Dermis blood vessel endothelial cell (primary cell): Measurements from ENCODE around the gene SGSM1. TPM values are rescaled to one million over a fixed set of nuclear protein-coding genes. Genes with fewer than 3 reads are reported as not detected.
A peak's percentile ranks its signal among the peaks of the same experiment; 100 is the strongest.

Experiments
- DNase-seq: peaks from one replicate; pipeline ENCODE4 v3.0.0; 2010
- total RNA-seq: library from RNA; depleted of rRNA; stranded (reverse); fragments of >200 nt; gene quantifications from 2 replicates; pipeline ENCODE4 v1.2.3, GENCODE V29; 2014

The SGSM1 gene, protein sequence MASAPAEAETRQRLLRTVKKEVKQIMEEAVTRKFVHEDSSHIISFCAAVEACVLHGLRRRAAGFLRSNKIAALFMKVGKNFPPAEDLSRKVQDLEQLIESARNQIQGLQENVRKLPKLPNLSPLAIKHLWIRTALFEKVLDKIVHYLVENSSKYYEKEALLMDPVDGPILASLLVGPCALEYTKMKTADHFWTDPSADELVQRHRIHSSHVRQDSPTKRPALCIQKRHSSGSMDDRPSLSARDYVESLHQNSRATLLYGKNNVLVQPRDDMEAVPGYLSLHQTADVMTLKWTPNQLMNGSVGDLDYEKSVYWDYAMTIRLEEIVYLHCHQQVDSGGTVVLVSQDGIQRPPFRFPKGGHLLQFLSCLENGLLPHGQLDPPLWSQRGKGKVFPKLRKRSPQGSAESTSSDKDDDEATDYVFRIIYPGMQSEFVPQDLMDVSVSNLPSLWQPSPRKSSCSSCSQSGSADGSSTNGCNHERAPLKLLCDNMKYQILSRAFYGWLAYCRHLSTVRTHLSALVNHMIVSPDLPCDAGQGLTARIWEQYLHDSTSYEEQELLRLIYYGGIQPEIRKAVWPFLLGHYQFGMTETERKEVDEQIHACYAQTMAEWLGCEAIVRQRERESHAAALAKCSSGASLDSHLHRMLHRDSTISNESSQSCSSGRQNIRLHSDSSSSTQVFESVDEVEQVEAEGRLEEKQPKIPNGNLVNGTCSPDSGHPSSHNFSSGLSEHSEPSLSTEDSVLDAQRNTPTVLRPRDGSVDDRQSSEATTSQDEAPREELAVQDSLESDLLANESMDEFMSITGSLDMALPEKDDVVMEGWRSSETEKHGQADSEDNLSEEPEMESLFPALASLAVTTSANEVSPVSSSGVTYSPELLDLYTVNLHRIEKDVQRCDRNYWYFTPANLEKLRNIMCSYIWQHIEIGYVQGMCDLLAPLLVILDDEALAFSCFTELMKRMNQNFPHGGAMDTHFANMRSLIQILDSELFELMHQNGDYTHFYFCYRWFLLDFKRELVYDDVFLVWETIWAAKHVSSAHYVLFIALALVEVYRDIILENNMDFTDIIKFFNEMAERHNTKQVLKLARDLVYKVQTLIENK
- total RNA-seq: 4.1 and 7.2 TPM in 2 replicates

DNA sequence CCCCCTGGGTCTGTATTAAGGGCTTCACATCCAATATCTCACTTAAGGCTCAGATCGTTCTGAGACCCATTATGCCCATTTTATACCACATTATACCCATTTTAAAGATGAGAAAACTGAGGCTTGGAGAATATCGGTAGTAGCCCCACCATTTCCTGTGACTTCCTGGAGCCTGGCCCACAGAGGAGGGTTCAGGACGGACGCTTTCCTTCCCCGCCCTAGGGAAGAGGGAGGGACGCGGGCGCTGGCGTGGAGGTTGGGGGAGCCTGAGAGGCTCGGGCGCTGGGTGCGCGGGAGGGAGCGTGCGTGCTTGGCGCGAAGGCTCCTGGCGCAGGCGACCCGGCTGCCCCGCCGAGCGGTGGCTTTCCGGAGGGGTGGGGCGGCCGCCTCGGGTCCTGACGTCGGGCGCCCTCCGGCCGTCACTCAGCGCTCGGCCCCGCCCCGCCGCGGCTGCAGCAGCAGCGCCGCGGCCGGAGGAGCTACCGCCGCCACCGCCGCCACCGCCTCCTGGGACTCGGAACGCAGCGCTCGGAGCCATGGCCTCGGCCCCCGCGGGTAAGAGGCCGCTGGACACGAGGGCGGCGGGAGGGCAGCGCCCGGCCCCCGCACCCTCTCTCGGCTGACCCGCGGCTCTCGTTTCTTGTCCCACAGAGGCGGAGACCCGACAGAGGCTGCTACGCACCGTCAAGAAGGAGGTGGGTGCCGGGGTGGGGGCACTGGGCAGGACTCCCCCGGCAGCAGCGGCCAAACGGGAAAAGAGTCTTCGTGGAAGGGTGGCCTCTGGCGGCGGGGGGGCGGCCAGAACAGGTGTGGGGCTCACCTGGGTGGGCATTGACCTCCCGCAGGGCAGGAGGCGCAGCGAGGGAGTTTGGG, at the start of gene SGSM1:
SGSM1 (plus strand) TSS at position 422 of the 873 bp plus-strand sequence; CDS start at position 537, 115 bp downstream.
- peak; percentile 72 for DNase-seq

- peak; percentile 81 for DNase-seq
Measured at GRCh38 chr22:24758164-24758799, 47.7 kb upstream of the SGSM1 start.

DNA sequence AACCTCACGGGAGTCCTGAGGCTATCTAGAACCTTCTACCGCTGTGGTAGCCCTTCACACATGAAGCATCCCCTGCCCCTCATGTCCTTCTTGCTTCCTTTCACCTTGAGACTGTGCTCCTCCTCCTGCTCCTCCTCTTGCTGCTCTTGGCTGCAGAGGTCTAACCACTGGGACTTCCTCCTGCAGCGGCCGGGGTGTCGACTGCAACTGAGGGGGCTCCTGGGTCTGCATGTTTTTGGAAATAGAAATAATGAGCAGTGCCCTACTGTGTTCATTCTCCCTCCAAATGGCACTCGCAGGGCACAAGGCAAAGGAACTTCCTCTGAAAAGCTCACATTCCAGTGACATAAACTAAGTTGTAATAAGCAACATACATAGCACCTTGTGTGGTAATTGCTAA, 46.2 kb upstream of the SGSM1 start:
- no peak for DNase-seq

GRCh38 chr22:24760708-24761306, 45.2 kb upstream of the SGSM1 start:
- DNase-seq: peak; percentile 53

GRCh38 chr22:24761888-24762675, 43.9 kb upstream of the SGSM1 start:
- DNase-seq: peak; percentile 62

- DNase-seq: no peak
Measured at GRCh38 chr22:24763872-24764485, 42.0 kb upstream of the SGSM1 start.

DNA sequence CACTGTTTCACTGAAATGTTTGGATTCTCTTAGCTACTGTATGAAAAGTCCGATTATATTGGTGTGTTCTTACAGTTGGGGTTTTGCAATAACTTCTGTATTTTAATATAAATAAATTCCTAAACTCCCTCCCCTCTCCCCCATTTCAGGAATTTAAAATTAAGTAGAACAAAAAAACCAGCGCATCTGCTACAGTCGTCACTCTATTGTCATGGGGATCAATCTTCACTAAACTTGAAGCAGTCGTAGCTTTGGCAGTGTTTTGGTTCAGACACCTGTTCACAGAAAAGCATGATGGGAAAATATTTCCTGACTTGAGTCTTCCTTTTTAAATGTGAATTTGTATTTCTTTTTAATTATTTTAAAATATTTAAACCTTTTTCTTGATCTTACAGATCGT, 40.8 kb upstream of the SGSM1 start:
- DNase-seq: no peak

- DNase-seq: peak; percentile 71
Measured at GRCh38 chr22:24768537-24769374, 37.3 kb upstream of the SGSM1 start.

GRCh38 chr22:24772493-24773220, 33.4 kb upstream of the SGSM1 start:
- DNase-seq: peak; percentile 74

GRCh38 chr22:24775769-24776492, 30.1 kb upstream of the SGSM1 start:
- DNase-seq: no peak

- DNase-seq: no peak
Measured at GRCh38 chr22:24776525-24776924, 29.5 kb upstream of the SGSM1 start.

GRCh38 chr22:24789516-24789915, 16.5 kb upstream of the SGSM1 start:
- DNase-seq: no peak

DNA sequence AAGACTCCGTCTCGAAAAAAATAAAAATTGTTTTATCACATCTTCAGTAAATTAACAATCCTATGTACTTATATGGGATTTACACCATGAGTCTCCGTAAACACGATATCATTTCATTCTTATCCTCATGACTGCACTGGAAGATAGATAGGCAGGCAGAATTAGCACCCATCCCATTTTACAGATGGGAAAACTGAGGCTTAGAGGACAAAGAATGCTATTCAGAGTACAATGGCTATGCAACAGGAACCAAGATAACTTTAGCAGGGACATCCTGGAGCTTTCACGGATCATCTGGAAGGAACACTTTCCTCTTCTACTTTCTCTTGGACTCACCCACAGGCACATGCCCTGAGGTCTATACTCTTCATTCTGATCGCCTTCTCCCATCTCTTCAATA, 14.6 kb upstream of the SGSM1 start:
- no peak for DNase-seq

- DNase-seq: no peak
Measured at GRCh38 chr22:24796056-24796455, 10.0 kb upstream of the SGSM1 start.

DNA sequence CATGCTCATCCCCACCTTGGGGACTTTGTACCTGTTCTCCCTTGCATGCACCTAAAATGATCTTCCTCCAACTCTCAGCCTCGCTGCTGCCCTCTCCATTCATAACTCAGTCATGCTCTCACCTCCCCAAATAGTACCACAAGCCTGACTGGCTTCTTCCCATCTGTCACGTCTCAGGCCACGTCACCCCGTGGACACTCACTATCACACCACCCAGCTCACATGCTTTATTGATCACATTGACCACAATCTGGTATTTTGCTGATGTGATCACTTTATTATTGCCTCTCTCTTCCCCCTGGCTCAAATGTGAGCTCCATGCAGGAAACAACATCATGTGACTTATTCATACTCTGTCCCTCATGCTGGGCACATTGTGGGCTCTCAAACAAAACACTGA, 9.2 kb upstream of the SGSM1 start:
- no peak for DNase-seq

GRCh38 chr22:24801901-24802465, 4.0 kb upstream of the SGSM1 start:
- no peak for DNase-seq

DNA sequence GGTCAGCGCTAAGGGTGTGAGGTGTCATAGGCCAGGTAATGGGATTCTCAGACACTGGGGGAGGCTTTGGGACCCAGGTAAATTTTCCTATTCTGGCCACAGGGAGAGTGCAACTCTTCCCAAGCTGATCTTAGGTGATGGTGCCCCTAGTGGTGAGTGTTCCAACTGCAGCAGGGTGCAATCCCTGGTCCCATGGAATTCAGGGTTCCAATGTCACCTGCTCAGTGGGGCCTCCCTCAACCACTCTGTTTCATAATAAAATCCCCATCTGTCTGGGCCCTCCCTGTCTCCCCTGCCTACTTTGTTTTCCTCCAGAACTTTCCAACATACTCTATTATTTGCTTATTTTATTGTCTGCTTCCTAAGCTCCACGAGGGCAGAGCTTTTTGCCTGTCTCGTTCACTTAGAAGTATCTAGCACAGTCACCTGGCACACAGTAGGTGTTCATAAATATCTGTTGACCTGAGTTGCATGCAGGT, 2.9 kb upstream of the SGSM1 start:
- DNase-seq: peak; percentile 72
